Omental fat pad (tissue), 4 donors: ENCODE data around the gene HECTD2. TPM values are rescaled to one million over a fixed set of nuclear protein-coding genes. Genes with fewer than 3 reads are reported as not detected.
"Not testable (repeated sequence)": the region's sequence is repeated elsewhere in the genome, so short reads cannot be mapped to it uniquely, and the experiment has no call there.

ENCODE experiments used
- ATAC-seq: fragments of 150-250 bp; one replicate; pipeline ENCODE4 v1.9.1; 2016; ENCODE audit warnings: mild to moderate bottlenecking, moderate library complexity; ENCODE audit not compliant: low FRiP score
- DNase-seq: peaks from one replicate; pipeline ENCODE4 v3.0.0-alpha.2; 2019; ENCODE audit warnings: low spot score
- CTCF ChIP-seq, 3 donors: fragments of 450-650 bp; IDR thresholded peaks; one replicate each; pipeline ENCODE4 v1.5.1; 2016 to 2017; ENCODE audit warnings: antibody characterized with exemption in 3 of 3, mild to moderate bottlenecking in 3 of 3, moderate library complexity in 2 of 3
- small RNA-seq: library from RNA; depleted of rRNA; stranded (forward); fragments of <200 nt; gene quantifications from one replicate; pipeline ENCODE3, GENCODE V24; 2016
- total RNA-seq, 4 donors: library from RNA; depleted of rRNA; stranded (reverse); fragments of >200 nt; gene quantifications; one replicate each; pipeline ENCODE4 v1.1.0, GENCODE V29; 2016

Gene HECTD2
- total RNA-seq, 4 donors from 2014 or later, result 10.5 to 18.0 (median 16.8) TPM

- no peak for TF ChIP-seq CTCF (IDR thresholded peaks at IDR 0.05)
- no peak for DNase-seq
- no peak for ATAC-seq
These were observed 147.5 kb downstream of the HECTD2 start for GRCh38 chr10:91557651-91558111.

GRCh38 chr10:91558473-91558872 lies 148.3 kb downstream of the HECTD2 start:
- TF ChIP-seq CTCF (IDR thresholded peaks at IDR 0.05), result no peak
- DNase-seq (no peak), ATAC-seq (no peak)

DNA sequence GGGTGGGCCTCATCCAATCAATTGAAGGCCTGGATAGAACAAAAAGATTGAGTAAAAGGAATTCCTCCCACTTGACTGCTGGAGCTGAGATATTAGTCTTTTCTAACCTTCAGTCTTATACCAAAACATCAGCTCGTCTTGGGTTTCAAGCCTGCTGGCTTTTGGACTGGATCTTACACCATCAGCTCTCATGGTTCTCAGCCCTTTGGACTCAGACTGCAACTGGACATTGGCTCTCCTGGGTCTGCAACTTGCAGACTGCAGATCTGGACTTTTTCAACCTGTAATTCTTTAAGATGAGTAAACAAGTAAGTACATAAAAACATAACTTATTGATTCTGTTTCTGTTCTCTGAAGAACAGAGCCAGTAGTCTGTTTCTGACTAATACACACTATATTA lies 149.0 kb downstream of the HECTD2 start:
- no peak for ATAC-seq
- DNase-seq, result no peak
- TF ChIP-seq CTCF (IDR thresholded peaks at IDR 0.05), result no peak

- ATAC-seq (no peak), DNase-seq (no peak)
- TF ChIP-seq CTCF (IDR thresholded peaks at IDR 0.05), result no peak
These were observed 149.6 kb downstream of the HECTD2 start for GRCh38 chr10:91559750-91560149.

DNA sequence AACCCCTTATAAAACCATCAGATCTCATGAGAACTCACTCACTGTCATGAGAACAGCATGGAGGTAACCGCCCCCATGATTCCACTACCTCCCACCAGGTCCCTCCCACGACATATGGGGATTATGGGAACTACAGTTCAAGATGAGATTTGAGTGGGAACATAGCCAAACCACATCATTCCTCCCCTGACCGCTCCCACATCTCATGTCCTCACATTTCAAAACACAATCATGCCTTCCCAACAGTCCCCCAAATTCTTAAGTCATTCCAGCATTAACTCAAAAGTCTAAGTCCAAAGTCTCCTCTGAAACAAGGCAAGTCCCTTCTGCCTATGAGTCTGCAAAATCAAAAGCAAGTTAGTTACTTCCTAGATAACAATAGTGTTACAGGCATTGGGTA lies 150.7 kb downstream of the HECTD2 start:
- not testable (repeated sequence) for ATAC-seq, DNase-seq

GRCh38 chr10:91562839-91563581 lies 152.9 kb downstream of the HECTD2 start:
- no peak for ATAC-seq
- DNase-seq, result no peak
- TF ChIP-seq CTCF (IDR thresholded peaks at IDR 0.05), result no peak

DNA sequence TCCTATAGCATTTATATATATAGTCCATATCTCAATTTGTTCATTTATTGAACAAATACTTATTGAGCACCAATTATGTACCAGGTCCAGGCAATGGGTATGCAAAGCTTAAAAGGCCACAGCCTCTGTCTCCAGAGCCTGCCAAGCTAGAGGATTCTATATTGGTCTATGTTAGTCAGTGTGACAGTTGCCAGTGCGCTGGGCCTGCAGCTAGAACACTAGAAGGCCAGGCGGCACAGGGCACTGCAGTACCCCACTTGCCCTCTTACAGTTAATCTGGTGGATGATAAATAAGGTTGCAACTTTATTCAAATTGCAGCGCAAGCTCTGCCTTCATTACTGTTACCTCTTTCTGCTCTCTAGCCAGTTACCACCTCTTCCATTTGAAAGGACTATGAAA lies 153.9 kb downstream of the HECTD2 start:
- TF ChIP-seq CTCF (IDR thresholded peaks at IDR 0.05), result no peak
- DNase-seq, result no peak
- no peak for ATAC-seq

Small RNA genes within 50 kb of the gene (small RNA-seq; reads per million reads assigned to genes)
- gene AL161798.1 (not detected), gene RPS27P1 (not detected)

Other genes with a start within 250 kb of the HECTD2 start
- 10 to 100 TPM; 31.9 to 55.4 (median 42.5) TPM for gene PCGF5, start 189.7 kb upstream of the HECTD2 start, total RNA-seq
- 1 to 10 TPM; 3.5 to 6.8 (median 5.9) TPM for gene PPP1R3C, start 222.7 kb downstream of the HECTD2 start, total RNA-seq